WTC11 (cell line): ENCODE results near the gene TMED3. TPM values are rescaled to one million over a fixed set of nuclear protein-coding genes. Genes with fewer than 3 reads are reported as not detected.

Source experiments
- ATAC-seq: fragments of 200-7000 bp; cut with Tn5 transposase; 2 replicates; pipeline ENCODE4 v1.10.0; 2021; ENCODE audit warnings: mild to moderate bottlenecking, moderate library complexity
- CTCF ChIA-PET: fragments of 300-600 bp; sonication (Branson Sonifier 250); formaldehyde crosslinking; loops from one replicate; lab custom pipeline; 2021; ENCODE audit warnings: antibody characterized with exemption; lab: Charles Lee
- POLR2A ChIA-PET: fragments of 350-600 bp; sonication (Branson Sonifier 250); formaldehyde crosslinking; loops from one replicate; lab custom pipeline; 2021; ENCODE audit warnings: antibody characterized with exemption; lab: Charles Lee
- DNase-seq: peaks from one replicate; pipeline ENCODE4 v3.0.0; 2021; ENCODE audit warnings: low spot score
- H3K27ac Mint-ChIP-seq: 2 replicates; pipeline ENCODE4 v1.8.0; 2021; ENCODE audit warnings: mixed read lengths
- H3K27me3 Mint-ChIP-seq: 2 replicates; pipeline ENCODE4 v1.8.0; 2021; ENCODE audit warnings: low read depth, mild to moderate bottlenecking, moderate library complexity, mixed read lengths
- H3K36me3 Mint-ChIP-seq: 2 replicates; pipeline ENCODE4 v1.8.0; 2021; ENCODE audit warnings: mixed read lengths
- H3K4me1 Mint-ChIP-seq: 2 replicates; pipeline ENCODE4 v1.8.0; 2022; ENCODE audit warnings: mixed read lengths
- H3K4me3 Mint-ChIP-seq: 2 replicates; pipeline ENCODE4 v1.8.0; 2021; ENCODE audit warnings: mild to moderate bottlenecking, moderate library complexity, mixed read lengths
- H3K9me3 Mint-ChIP-seq: 2 replicates; pipeline ENCODE4 v1.8.0; 2021; ENCODE audit warnings: mixed read lengths
- ARID4B ChIP-seq: sonication (generic); formaldehyde crosslinking; IDR thresholded peaks from 2 replicates; pipeline ENCODE4 v1.8.0; 2023; ENCODE audit warnings: missing genetic modification reagents, mild to moderate bottlenecking, borderline replicate concordance
- E2F4 ChIP-seq: sonication (generic); formaldehyde crosslinking; IDR thresholded peaks from 2 replicates; pipeline ENCODE4 v1.8.1; 2022; ENCODE audit warnings: low read depth, mild to moderate bottlenecking, moderate library complexity, missing genetic modification reagents, borderline replicate concordance
- E2F5 ChIP-seq: sonication (generic); formaldehyde crosslinking; IDR thresholded peaks from 2 replicates; pipeline ENCODE4 v1.8.1; 2022; ENCODE audit warnings: mild to moderate bottlenecking, moderate library complexity, missing genetic modification reagents
- ESRRA ChIP-seq: sonication (generic); formaldehyde crosslinking; IDR thresholded peaks from 2 replicates; pipeline ENCODE4 v1.8.1; 2022; ENCODE audit warnings: mild to moderate bottlenecking, missing genetic modification reagents, borderline replicate concordance
- ETV6 ChIP-seq: sonication (generic); formaldehyde crosslinking; IDR thresholded peaks from 2 replicates; pipeline ENCODE4 v1.8.1; 2022; ENCODE audit warnings: mild to moderate bottlenecking, missing genetic modification reagents
- FOXJ3 ChIP-seq: sonication (generic); formaldehyde crosslinking; IDR thresholded peaks from 2 replicates; pipeline ENCODE4 v1.9.0; 2021; ENCODE audit warnings: missing genetic modification reagents, mild to moderate bottlenecking, borderline replicate concordance
- GRHL2 ChIP-seq: fragments of 250-450 bp; sonication (Bioruptor Pico); IDR thresholded peaks from 2 replicates; pipeline ENCODE4 v1.8.0; 2022; ENCODE audit warnings: mild to moderate bottlenecking, moderate library complexity; ENCODE audit not compliant: insufficient replicate concordance, severe bottlenecking
- JUN ChIP-seq: sonication (generic); formaldehyde crosslinking; IDR thresholded peaks from 2 replicates; pipeline ENCODE4 v1.8.0; 2023; ENCODE audit warnings: mild to moderate bottlenecking, missing genetic modification reagents
- MLX ChIP-seq: sonication (generic); formaldehyde crosslinking; IDR thresholded peaks from 2 replicates; pipeline ENCODE4 v1.8.1; 2023; ENCODE audit warnings: mild to moderate bottlenecking, missing genetic modification reagents, moderate library complexity
- MXD4 ChIP-seq: fragments of 250-450 bp; sonication (Bioruptor Pico); IDR thresholded peaks from 2 replicates; pipeline ENCODE4 v1.8.0; 2021; ENCODE audit warnings: mild to moderate bottlenecking, moderate library complexity, borderline replicate concordance
- NR2C2 ChIP-seq: sonication (generic); formaldehyde crosslinking; IDR thresholded peaks from 2 replicates; pipeline ENCODE4 v1.8.0; 2022; ENCODE audit warnings: mild to moderate bottlenecking, missing genetic modification reagents
- SP1 ChIP-seq: sonication (generic); formaldehyde crosslinking; conservative IDR thresholded peaks from 2 replicates; pipeline ENCODE4 v1.8.1; 2022; ENCODE audit warnings: missing genetic modification reagents
- TEAD4 ChIP-seq: sonication (generic); formaldehyde crosslinking; IDR thresholded peaks from 2 replicates; pipeline ENCODE4 v1.8.0; 2022; ENCODE audit warnings: mild to moderate bottlenecking, missing genetic modification reagents
- ZNF281 ChIP-seq: sonication (generic); formaldehyde crosslinking; IDR thresholded peaks from 2 replicates; pipeline ENCODE4 v1.8.0; 2023; ENCODE audit warnings: mild to moderate bottlenecking, missing genetic modification reagents
- ZNF317 ChIP-seq: sonication (generic); formaldehyde crosslinking; IDR thresholded peaks from 2 replicates; pipeline ENCODE4 v1.8.1; 2023; ENCODE audit warnings: low read depth, mild to moderate bottlenecking, moderate library complexity, missing genetic modification reagents, borderline replicate concordance
- ZNF396 ChIP-seq: fragments of 250-450 bp; sonication (Bioruptor Pico); IDR thresholded peaks from 2 replicates; pipeline ENCODE4 v1.8.0; 2021; ENCODE audit warnings: mild to moderate bottlenecking, moderate library complexity, borderline replicate concordance
- ZNF425 ChIP-seq: fragments of 250-450 bp; sonication (Bioruptor Pico); conservative IDR thresholded peaks from 2 replicates; pipeline ENCODE4 v1.9.0; 2021; ENCODE audit warnings: mild to moderate bottlenecking
- total RNA-seq: library from RNA; stranded (reverse); gene quantifications from 3 replicates; pipeline ENCODE4 v1.2.3, GENCODE V29; 2021
- TF ChIP-seq, protein P1 (sequence below): sonication (generic); formaldehyde crosslinking; IDR thresholded peaks from 2 replicates; pipeline ENCODE4 v1.8.1; 2023; ENCODE audit warnings: mild to moderate bottlenecking, moderate library complexity, missing genetic modification reagents

TMED3 gene
- total RNA-seq, 1 experiment from 2014 or later: 51.2 TPM

DNA sequence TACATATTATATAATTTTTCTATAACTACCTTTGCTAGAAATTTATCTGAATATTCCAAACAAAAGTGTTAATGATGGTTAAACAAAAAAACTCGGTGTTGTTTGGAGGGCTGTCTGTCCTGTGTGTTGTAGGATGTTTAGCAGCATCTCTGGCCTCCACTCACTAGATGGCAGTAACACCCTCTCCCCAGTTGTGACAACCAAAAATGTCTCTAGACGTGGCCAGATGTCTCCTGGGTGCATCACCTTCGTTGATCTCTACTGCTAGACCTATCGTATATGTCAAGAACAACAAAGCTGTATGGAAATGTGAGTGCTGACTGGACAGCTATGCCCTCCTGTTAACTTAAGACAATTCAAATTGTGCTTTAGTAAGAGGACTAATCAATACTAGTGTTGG is 14.3 kb upstream of the TMED3 start (continued):
- TF ChIP-seq E2F4 (CRISPR knock-in tag) (no peak), GRHL2 (CRISPR knock-in tag) (no peak)

DNA sequence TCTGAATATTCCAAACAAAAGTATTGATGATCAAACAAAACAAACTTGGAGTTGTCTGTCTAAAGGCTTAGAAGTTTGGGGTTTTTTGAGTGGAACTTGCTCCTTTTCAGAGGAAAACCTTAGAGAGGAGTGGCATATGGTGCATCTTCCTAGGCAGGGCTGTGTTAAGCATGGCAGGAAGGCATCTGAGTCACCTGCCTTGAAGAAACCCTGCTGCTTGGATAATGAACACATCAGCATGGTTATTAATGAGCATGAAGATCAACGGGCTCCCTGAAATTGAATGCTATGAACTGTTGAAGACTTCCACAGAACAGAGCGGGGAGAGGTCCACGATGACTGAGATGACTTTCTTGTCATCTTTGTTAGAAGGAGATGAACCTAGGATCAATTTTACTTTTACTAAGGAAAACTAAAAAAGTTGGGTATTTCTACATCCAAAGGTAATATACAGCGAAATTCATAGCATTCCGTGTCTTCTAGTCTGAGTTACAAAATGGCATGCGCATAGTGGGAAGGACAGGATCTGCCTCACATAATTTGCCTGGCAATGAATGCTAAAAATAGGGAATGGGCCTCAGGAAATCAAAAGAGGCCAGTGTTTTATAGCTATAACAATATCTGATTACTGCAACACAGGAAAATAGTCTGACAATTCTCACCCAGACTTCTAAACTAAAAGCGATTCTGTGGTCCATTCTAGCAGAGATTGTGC is 11.6 kb upstream of the TMED3 start:
- H3K36me3 Mint-ChIP-seq: no peaks in the 10 kb centered on the region
- H3K4me1 Mint-ChIP-seq: no peaks in the 10 kb centered on the region
- POLR2A ChIA-PET: no interaction called here
- ATAC-seq: no peak
- TF ChIP-seq FOXJ3 (CRISPR knock-in tag) (no peak), E2F5 (CRISPR knock-in tag) (no peak), MXD4 (CRISPR knock-in tag) (no peak), ETV6 (CRISPR knock-in tag) (no peak), ARID4B (no peak), SP1 (CRISPR knock-in tag) (no peak), ZNF281 (CRISPR knock-in tag) (no peak), JUN (CRISPR knock-in tag) (no peak)
- peaks cover 7% of the 10 kb centered on the region for H3K9me3 Mint-ChIP-seq
- no peak for DNase-seq
- H3K4me3 Mint-ChIP-seq: no peak overlapping the region
- H3K27ac Mint-ChIP-seq: no peak overlapping the region
- H3K27me3 Mint-ChIP-seq: peaks cover 50% of the 10 kb centered on the region
- CTCF ChIA-PET: no interaction called here

GRCh38 chr15:79299841-79300235 is 11.1 kb upstream of the TMED3 start:
- DNase-seq: no peak
- no peak for ATAC-seq
- ChIA-PET CTCF (no interaction called here), POLR2A (no interaction called here)
- Mint-ChIP-seq H3K27ac (no peak overlapping the region), H3K4me1 (no peaks in the 10 kb centered on the region), H3K36me3 (no peaks in the 10 kb centered on the region), H3K27me3 (peaks cover 51% of the 10 kb centered on the region), H3K4me3 (no peak overlapping the region), H3K9me3 (peaks cover 7% of the 10 kb centered on the region)
- no peak for TF ChIP-seq ZNF317 (CRISPR knock-in tag)
- no peak for TF ChIP-seq TEAD4 (CRISPR knock-in tag)
- TF ChIP-seq NR2C2 (CRISPR knock-in tag): no peak
- TF ChIP-seq, protein P1, sequence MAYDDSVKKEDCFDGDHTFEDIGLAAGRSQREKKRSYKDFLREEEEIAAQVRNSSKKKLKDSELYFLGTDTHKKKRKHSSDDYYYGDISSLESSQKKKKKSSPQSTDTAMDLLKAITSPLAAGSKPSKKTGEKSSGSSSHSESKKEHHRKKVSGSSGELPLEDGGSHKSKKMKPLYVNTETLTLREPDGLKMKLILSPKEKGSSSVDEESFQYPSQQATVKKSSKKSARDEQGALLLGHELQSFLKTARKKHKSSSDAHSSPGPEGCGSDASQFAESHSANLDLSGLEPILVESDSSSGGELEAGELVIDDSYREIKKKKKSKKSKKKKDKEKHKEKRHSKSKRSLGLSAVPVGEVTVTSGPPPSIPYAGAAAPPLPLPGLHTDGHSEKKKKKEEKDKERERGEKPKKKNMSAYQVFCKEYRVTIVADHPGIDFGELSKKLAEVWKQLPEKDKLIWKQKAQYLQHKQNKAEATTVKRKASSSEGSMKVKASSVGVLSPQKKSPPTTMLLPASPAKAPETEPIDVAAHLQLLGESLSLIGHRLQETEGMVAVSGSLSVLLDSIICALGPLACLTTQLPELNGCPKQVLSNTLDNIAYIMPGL: no peak
- no peak for TF ChIP-seq MLX (CRISPR knock-in tag)
- TF ChIP-seq ESRRA: no peak
- no peak for TF ChIP-seq ZNF425 (CRISPR knock-in tag)
- no peak for TF ChIP-seq ZNF396 (CRISPR knock-in tag)
